ENCODE data around the gene WWOX. TPM values are rescaled to one million over a fixed set of nuclear protein-coding genes. Genes with fewer than 3 reads are reported as not detected.

WWOX gene
- total and polyA plus RNA-seq, 2 of the 13 experiments (the other 11 are each of a cell fraction or from before 2014, with no cell fraction given) = 9.1 to 37.4 TPM

DNA sequence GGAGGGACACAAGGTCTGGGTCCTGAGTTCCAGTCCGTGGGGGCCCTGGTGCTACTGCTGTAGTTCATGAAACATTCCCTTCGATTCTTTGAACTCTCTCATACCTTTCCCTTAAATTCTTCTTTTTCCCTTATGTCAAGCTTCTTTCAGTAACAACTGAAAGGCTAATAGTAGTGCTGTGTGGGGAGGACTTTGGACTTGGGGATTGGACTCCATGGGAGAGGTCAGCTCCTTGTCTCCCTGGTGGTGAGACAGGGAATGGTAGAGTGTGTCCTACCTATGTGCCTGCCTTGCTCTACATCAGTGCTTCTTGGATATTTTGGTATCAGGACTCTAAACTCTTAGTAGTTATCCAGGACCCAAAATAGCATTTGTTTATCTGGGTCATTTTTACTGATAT lies 628.1 kb downstream of the WWOX start (continued):
- TF ChIP-seq, protein P1, sequence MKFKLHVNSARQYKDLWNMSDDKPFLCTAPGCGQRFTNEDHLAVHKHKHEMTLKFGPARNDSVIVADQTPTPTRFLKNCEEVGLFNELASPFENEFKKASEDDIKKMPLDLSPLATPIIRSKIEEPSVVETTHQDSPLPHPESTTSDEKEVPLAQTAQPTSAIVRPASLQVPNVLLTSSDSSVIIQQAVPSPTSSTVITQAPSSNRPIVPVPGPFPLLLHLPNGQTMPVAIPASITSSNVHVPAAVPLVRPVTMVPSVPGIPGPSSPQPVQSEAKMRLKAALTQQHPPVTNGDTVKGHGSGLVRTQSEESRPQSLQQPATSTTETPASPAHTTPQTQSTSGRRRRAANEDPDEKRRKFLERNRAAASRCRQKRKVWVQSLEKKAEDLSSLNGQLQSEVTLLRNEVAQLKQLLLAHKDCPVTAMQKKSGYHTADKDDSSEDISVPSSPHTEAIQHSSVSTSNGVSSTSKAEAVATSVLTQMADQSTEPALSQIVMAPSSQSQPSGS (CRISPR knock-in tag; IDR thresholded peaks at IDR 0.05) = 0 out of 2 replicates have a peak, but pooled peaks have one; percentile 15
- TF ChIP-seq, protein P2, sequence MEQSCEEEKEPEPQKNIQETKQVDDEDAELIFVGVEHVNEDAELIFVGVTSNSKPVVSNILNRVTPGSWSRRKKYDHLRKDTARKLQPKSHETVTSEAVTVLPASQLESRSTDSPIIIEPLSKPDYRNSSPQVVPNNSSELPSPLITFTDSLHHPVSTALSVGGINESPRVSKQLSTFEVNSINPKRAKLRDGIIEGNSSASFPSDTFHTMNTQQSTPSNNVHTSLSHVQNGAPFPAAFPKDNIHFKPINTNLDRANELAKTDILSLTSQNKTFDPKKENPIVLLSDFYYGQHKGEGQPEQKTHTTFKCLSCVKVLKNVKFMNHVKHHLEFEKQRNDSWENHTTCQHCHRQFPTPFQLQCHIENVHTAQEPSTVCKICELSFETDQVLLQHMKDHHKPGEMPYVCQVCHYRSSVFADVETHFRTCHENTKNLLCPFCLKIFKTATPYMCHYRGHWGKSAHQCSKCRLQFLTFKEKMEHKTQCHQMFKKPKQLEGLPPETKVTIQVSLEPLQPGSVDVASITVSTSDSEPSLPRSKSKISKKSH (CRISPR knock-in tag; IDR thresholded peaks at IDR 0.05; ENCODE audit: borderline replicate concordance) = no peak
- TF ChIP-seq, protein P3, sequence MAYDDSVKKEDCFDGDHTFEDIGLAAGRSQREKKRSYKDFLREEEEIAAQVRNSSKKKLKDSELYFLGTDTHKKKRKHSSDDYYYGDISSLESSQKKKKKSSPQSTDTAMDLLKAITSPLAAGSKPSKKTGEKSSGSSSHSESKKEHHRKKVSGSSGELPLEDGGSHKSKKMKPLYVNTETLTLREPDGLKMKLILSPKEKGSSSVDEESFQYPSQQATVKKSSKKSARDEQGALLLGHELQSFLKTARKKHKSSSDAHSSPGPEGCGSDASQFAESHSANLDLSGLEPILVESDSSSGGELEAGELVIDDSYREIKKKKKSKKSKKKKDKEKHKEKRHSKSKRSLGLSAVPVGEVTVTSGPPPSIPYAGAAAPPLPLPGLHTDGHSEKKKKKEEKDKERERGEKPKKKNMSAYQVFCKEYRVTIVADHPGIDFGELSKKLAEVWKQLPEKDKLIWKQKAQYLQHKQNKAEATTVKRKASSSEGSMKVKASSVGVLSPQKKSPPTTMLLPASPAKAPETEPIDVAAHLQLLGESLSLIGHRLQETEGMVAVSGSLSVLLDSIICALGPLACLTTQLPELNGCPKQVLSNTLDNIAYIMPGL (CRISPR knock-in tag; IDR thresholded peaks at IDR 0.05; ENCODE audit: borderline replicate concordance in 1 of 2, low read depth in 1 of 2) = peak in 1 of 2 experiments; percentile 21; a peak in 1 of 4 replicates
- TF ChIP-seq, protein P4, sequence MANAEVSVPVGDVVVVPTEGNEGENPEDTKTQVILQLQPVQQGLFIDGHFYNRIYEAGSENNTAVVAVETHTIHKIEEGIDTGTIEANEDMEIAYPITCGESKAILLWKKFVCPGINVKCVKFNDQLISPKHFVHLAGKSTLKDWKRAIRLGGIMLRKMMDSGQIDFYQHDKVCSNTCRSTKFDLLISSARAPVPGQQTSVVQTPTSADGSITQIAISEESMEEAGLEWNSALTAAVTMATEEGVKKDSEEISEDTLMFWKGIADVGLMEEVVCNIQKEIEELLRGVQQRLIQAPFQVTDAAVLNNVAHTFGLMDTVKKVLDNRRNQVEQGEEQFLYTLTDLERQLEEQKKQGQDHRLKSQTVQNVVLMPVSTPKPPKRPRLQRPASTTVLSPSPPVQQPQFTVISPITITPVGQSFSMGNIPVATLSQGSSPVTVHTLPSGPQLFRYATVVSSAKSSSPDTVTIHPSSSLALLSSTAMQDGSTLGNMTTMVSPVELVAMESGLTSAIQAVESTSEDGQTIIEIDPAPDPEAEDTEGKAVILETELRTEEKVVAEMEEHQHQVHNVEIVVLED (CRISPR knock-in tag; IDR thresholded peaks at IDR 0.05; ENCODE audit: borderline replicate concordance) = no peak
- TF ChIP-seq THYN1 (CRISPR knock-in tag; IDR thresholded peaks at IDR 0.05; ENCODE audit: borderline replicate concordance, low read depth) (no peak), PCBP2 (optimal IDR thresholded peaks at IDR 0.05; ENCODE audit: low read depth, low read length, poor library complexity, severe bottlenecking) (no peak)
